ENCODE data around the gene GNL3L.
"Not testable (repeated sequence)": the region's sequence is repeated elsewhere in the genome, so short reads cannot be mapped to it uniquely, and the experiment has no call there.

GNL3L gene

GRCh38 chrX:54561622-54562021, 31.6 kb downstream of the GNL3L start:
- no peak for DNase-seq

- DNase-seq, result no peak
These were observed 34.9 kb downstream of the GNL3L start for GRCh38 chrX:54564936-54565335.

GRCh38 chrX:54570332-54570731, 40.3 kb downstream of the GNL3L start:
- DNase-seq, result no peak

- not testable (repeated sequence) for DNase-seq
These were observed 42.6 kb downstream of the GNL3L start for GRCh38 chrX:54572641-54573040.

GRCh38 chrX:54597728-54598127, 67.7 kb downstream of the GNL3L start:
- no peak for DNase-seq

- no peak for DNase-seq
These were observed 72.5 kb downstream of the GNL3L start for GRCh38 chrX:54602563-54602962.

Data from activated gamma-delta T cell (primary cell).